CD4-positive, alpha-beta T cell treated with Interleukin-6 at 100 ng/mL for 8 hours (primary cell): ENCODE measurements around the gene DNM1.
A peak's percentile ranks its signal among the peaks of the same experiment; 100 is the strongest.

Experiments used
- DNase-seq: peaks from one replicate; pipeline ENCODE4 v3.0.0-alpha.2; 2020; ENCODE audit warnings: mixed read lengths, low spot score

DNM1 gene

GRCh38 chr9:128252317-128253139 is 49.3 kb downstream of the DNM1 start:
- no peak for DNase-seq

GRCh38 chr9:128253140-128253990 is 50.2 kb downstream of the DNM1 start:
- no peak for DNase-seq

GRCh38 chr9:128253991-128254346 is 50.8 kb downstream of the DNM1 start:
- DNase-seq = no peak

GRCh38 chr9:128254362-128254761 is 51.2 kb downstream of the DNM1 start:
- no peak for DNase-seq

GRCh38 chr9:128254855-128255759 is 51.9 kb downstream of the DNM1 start:
- peak; percentile 37 for DNase-seq

GRCh38 chr9:128257086-128257825 is 54.1 kb downstream of the DNM1 start:
- no peak for DNase-seq

GRCh38 chr9:128257907-128258306 is 54.7 kb downstream of the DNM1 start:
- no peak for DNase-seq

- no peak for DNase-seq
Measured at GRCh38 chr9:128258326-128258725, 55.1 kb downstream of the DNM1 start.

GRCh38 chr9:128259156-128259555 is 56.0 kb downstream of the DNM1 start:
- no peak for DNase-seq

- no peak for DNase-seq
Measured at GRCh38 chr9:128260340-128260739, 57.2 kb downstream of the DNM1 start.

- DNase-seq = no peak
Measured at GRCh38 chr9:128262687-128263086, 59.5 kb downstream of the DNM1 start.

GRCh38 chr9:128265348-128265847 is 62.2 kb downstream of the DNM1 start:
- DNase-seq = no peak

GRCh38 chr9:128266868-128267590 is 63.9 kb downstream of the DNM1 start:
- no peak for DNase-seq

GRCh38 chr9:128271112-128271511 is 67.9 kb downstream of the DNM1 start:
- no peak for DNase-seq

- no peak for DNase-seq
Measured at GRCh38 chr9:128271512-128271911, 68.3 kb downstream of the DNM1 start.

GRCh38 chr9:128274245-128274644 is 71.1 kb downstream of the DNM1 start:
- DNase-seq = no peak

GRCh38 chr9:128275198-128276007 is 72.2 kb downstream of the DNM1 start, which contains the start of gene GOLGA2:
Gene GOLGA2 (minus strand): TSS chr9:128276007. CDS start chr9:128275976, 31 bp downstream.
- DNase-seq = no peak

- DNase-seq = peak; percentile 100
Measured at GRCh38 chr9:128276008-128276573, 72.9 kb downstream of the DNM1 start, which contains the start of gene SWI5. Gene SWI5 (plus strand): TSS chr9:128276276.
